Activated T-cell treated with anti-CD3 and anti-CD28 coated beads, Interleukin-2, amount 50 U/mL, for 24 hours (primary cell): ENCODE measurements around the gene TRPC5OS.

ENCODE experiments used
- DNase-seq: peaks from one replicate; pipeline ENCODE4 v3.0.0-alpha.2; 2020
- H3K27ac Mint-ChIP-seq: 2 replicates; pipeline ENCODE4 v1.8.0; 2020; ENCODE audit warnings: mild to moderate bottlenecking, mixed read lengths
- H3K27me3 Mint-ChIP-seq: 2 replicates; pipeline ENCODE4 v1.8.0; 2020; ENCODE audit warnings: mixed read lengths
- H3K36me3 Mint-ChIP-seq: 2 replicates; pipeline ENCODE4 v1.8.0; 2020; ENCODE audit warnings: low read depth, mixed read lengths
- H3K4me1 Mint-ChIP-seq: 2 replicates; pipeline ENCODE4 v1.8.0; 2020; ENCODE audit warnings: low read depth, mixed read lengths
- H3K4me3 Mint-ChIP-seq: 2 replicates; pipeline ENCODE4 v1.8.0; 2020; ENCODE audit warnings: mild to moderate bottlenecking, moderate library complexity, mixed read lengths
- H3K9me3 Mint-ChIP-seq: 2 replicates; pipeline ENCODE4 v1.8.0; 2020; ENCODE audit warnings: mixed read lengths

TRPC5OS gene

GRCh38 chrX:111874241-111874640, 1.7 kb upstream of the TRPC5OS start:
- DNase-seq, result no peak
- Mint-ChIP-seq H3K4me3 (no peak overlapping the region), H3K27me3 (peaks cover 54% of the 10 kb centered on the region), H3K27ac (no peak overlapping the region), H3K36me3 (no peaks in the 10 kb centered on the region), H3K9me3 (no peaks in the 10 kb centered on the region), H3K4me1 (no peaks in the 10 kb centered on the region)

DNA sequence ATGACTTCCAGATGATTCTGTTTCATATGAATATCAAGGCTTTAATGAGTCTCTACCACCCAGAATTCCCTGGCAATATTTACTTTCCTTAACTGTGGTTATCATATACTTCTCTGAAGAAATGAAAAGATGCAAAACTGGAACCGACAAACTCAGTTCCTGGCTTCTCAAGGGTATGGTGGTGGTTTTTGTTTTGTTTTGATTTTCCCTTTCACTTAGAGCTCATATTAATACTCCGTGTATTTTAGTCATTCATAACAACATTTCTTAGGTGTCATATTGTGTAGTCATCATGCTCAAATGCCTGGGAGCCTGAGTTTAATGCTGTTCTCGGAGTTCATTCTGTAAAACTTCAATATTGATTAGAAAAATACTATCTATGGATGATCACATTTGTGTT, 665 bp downstream of the TRPC5OS start:
- Mint-ChIP-seq H3K27ac (no peak overlapping the region), H3K4me1 (no peaks in the 10 kb centered on the region), H3K36me3 (no peaks in the 10 kb centered on the region), H3K9me3 (no peaks in the 10 kb centered on the region), H3K27me3 (peaks cover 39% of the 10 kb centered on the region), H3K4me3 (no peak overlapping the region)
- no peak for DNase-seq

DNA sequence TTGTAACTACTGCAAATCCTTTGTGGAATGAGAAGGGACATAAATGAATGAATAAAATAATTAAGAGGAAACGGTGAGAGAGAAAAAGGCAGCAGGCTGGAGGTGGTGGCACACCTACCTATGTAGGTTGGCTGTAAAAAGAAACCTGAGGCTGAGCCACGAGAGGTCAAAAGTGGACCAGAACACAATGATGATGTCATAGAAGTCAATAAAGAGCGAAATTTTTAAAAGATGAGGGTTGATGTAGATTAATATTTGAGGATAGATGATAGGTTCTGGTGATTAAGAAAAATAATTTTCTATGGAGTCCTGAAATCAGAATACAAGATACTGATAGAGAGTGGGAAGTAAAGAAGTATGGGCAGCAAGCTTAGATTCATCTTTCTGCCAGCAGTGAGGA, 1.7 kb downstream of the TRPC5OS start:
- Mint-ChIP-seq H3K4me3 (no peak overlapping the region), H3K4me1 (no peaks in the 10 kb centered on the region), H3K27ac (no peak overlapping the region), H3K9me3 (no peaks in the 10 kb centered on the region), H3K27me3 (peaks cover 30% of the 10 kb centered on the region), H3K36me3 (no peaks in the 10 kb centered on the region)
- DNase-seq, result no peak

DNA sequence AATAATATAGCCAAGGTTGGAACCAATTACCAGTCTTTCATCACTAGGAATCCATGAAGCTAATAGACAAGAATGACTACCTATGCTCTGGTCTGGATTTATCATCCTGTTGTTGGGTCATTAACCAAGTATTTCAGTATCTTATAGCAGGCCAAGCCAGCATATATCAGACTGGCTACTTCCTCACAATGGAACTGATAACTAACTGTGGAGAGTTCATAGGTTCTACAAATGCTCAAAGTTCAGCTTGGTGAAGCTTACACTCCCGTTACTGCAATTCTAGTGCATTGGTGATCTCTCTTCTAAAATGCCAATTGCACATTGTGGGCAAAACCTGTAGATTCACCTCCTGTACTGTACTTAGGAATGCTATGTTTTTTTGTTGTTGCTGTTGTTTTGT, 4.8 kb downstream of the TRPC5OS start:
- Mint-ChIP-seq H3K9me3 (no peaks in the 10 kb centered on the region), H3K4me3 (no peak overlapping the region), H3K27me3 (peaks cover 18% of the 10 kb centered on the region), H3K4me1 (no peaks in the 10 kb centered on the region), H3K36me3 (no peaks in the 10 kb centered on the region), H3K27ac (no peak overlapping the region)
- DNase-seq, result no peak

GRCh38 chrX:111881715-111882114, 5.7 kb downstream of the TRPC5OS start:
- Mint-ChIP-seq H3K27ac (no peak overlapping the region), H3K36me3 (no peaks in the 10 kb centered on the region), H3K9me3 (no peaks in the 10 kb centered on the region), H3K4me1 (no peaks in the 10 kb centered on the region), H3K4me3 (no peak overlapping the region), H3K27me3 (peaks cover 10% of the 10 kb centered on the region)
- no peak for DNase-seq

DNA sequence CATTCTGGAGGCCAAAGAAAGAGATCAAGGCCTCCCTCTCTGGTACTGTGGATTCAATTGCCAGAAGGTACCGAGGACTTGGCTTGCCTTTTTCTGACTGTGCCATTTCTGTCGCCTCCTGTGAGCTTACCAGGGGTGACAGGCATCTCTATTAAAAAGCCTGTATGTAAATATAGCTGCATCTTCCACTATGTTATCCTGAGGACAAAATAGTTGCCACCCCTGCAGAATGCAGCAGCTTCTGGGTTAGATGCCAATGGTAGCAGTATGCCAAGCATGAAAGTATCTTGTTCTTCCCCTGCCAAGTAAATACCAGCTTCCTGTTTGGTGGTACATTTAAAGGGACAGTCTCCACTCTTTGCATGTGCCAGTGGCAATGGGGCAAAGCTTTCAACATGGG, 10.7 kb downstream of the TRPC5OS start:
- Mint-ChIP-seq H3K36me3 (no peaks in the 10 kb centered on the region), H3K4me1 (no peaks in the 10 kb centered on the region), H3K27ac (no peak overlapping the region), H3K4me3 (no peak overlapping the region), H3K27me3 (no peaks in the 10 kb centered on the region), H3K9me3 (no peaks in the 10 kb centered on the region)
- no peak for DNase-seq

DNA sequence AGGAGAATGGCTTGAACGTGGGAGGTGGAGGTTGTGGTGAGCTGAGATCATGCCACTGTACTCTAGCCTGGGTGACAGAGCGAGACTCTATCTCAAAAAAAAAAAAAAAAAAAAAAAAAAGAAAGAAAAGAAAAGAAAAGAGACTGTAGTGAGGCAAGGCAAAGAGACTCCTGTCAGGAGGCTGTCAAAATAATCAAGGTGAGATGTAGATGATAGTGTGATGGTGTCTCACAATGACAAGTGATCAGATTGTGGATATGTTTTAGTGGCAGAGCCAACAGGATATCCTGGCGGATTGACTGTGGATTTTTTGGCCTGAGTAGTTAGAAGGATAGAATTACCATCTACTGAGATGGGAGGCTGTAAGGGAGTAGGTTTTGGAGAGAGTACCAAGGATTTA, 12.6 kb downstream of the TRPC5OS start:
- H3K27me3 Mint-ChIP-seq, result peaks cover 3% of the 10 kb centered on the region
- no peak for DNase-seq
- H3K9me3 Mint-ChIP-seq, result no peaks in the 10 kb centered on the region
- no peaks in the 10 kb centered on the region for H3K4me1 Mint-ChIP-seq
- no peak overlapping the region for H3K4me3 Mint-ChIP-seq
- H3K27ac Mint-ChIP-seq, result no peak overlapping the region
- no peaks in the 10 kb centered on the region for H3K36me3 Mint-ChIP-seq

- Mint-ChIP-seq H3K27me3 (peaks cover 16% of the 10 kb centered on the region), H3K4me1 (no peaks in the 10 kb centered on the region), H3K4me3 (no peak overlapping the region), H3K36me3 (no peaks in the 10 kb centered on the region), H3K27ac (no peak overlapping the region), H3K9me3 (no peaks in the 10 kb centered on the region)
- no peak for DNase-seq
These were observed 16.4 kb downstream of the TRPC5OS start for GRCh38 chrX:111892375-111892774.

- no peak overlapping the region for H3K4me3 Mint-ChIP-seq
- H3K27me3 Mint-ChIP-seq, result peaks cover 39% of the 10 kb centered on the region
- H3K9me3 Mint-ChIP-seq, result no peaks in the 10 kb centered on the region
- no peak overlapping the region for H3K27ac Mint-ChIP-seq
- H3K4me1 Mint-ChIP-seq, result no peaks in the 10 kb centered on the region
- H3K36me3 Mint-ChIP-seq, result no peaks in the 10 kb centered on the region
- no peak for DNase-seq
These were observed 20.2 kb downstream of the TRPC5OS start for GRCh38 chrX:111896148-111896547.

GRCh38 chrX:111914398-111915090, 38.6 kb downstream of the TRPC5OS start:
- H3K27ac Mint-ChIP-seq, result no peak overlapping the region
- DNase-seq, result no peak
- H3K4me1 Mint-ChIP-seq, result no peaks in the 10 kb centered on the region
- peaks cover 3% of the 10 kb centered on the region for H3K9me3 Mint-ChIP-seq
- H3K4me3 Mint-ChIP-seq, result no peak overlapping the region
- H3K36me3 Mint-ChIP-seq, result no peaks in the 10 kb centered on the region
- peaks cover 12% of the 10 kb centered on the region for H3K27me3 Mint-ChIP-seq

GRCh38 chrX:111917591-111917990, 41.6 kb downstream of the TRPC5OS start:
- Mint-ChIP-seq H3K27me3 (peaks cover 10% of the 10 kb centered on the region), H3K27ac (no peak overlapping the region), H3K4me1 (no peaks in the 10 kb centered on the region), H3K9me3 (peaks cover 3% of the 10 kb centered on the region), H3K36me3 (no peaks in the 10 kb centered on the region), H3K4me3 (no peak overlapping the region)
- no peak for DNase-seq

DNA sequence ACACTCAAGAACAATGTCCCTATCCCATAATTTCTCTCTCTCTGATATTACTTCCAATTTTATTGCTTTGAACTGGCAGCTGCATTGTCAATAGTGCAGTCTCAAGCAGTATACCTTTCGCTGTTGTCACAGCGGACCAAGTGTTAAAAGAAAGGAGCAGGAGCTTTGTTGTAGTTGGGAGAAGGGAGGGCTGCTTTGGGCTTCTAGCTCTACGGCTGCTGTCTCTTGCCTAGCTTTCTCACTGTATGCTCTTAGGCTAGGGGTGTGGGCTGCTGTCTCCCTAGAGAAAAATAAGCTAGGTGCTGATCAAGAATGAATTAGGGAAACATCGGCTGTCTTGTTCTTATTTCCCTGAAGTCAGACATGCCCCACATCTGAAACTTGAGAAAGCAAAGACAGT, 52.5 kb downstream of the TRPC5OS start:
- peaks cover 6% of the 10 kb centered on the region for H3K27me3 Mint-ChIP-seq
- H3K36me3 Mint-ChIP-seq, result no peaks in the 10 kb centered on the region
- H3K27ac Mint-ChIP-seq, result no peak overlapping the region
- no peak overlapping the region for H3K4me3 Mint-ChIP-seq
- no peaks in the 10 kb centered on the region for H3K9me3 Mint-ChIP-seq
- no peaks in the 10 kb centered on the region for H3K4me1 Mint-ChIP-seq
- DNase-seq, result no peak
